Medulla oblongata (tissue), 1 donor: ENCODE data around the gene CIRBP.
A peak's percentile ranks its signal among the peaks of the same experiment; 100 is the strongest.

Experiments
- DNase-seq: peaks from one replicate; pipeline ENCODE4 v3.0.0-alpha.2; 2015; ENCODE audit errors: extremely low spot score

The CIRBP gene

GRCh38 chr19:1269065-1269477 lies at the start of gene CIRBP:
TSS of gene CIRBP (plus strand) at chr19:1269332. CDS start at chr19:1270934, 1,602 bp downstream.
- peak; percentile 99 for DNase-seq

DNA sequence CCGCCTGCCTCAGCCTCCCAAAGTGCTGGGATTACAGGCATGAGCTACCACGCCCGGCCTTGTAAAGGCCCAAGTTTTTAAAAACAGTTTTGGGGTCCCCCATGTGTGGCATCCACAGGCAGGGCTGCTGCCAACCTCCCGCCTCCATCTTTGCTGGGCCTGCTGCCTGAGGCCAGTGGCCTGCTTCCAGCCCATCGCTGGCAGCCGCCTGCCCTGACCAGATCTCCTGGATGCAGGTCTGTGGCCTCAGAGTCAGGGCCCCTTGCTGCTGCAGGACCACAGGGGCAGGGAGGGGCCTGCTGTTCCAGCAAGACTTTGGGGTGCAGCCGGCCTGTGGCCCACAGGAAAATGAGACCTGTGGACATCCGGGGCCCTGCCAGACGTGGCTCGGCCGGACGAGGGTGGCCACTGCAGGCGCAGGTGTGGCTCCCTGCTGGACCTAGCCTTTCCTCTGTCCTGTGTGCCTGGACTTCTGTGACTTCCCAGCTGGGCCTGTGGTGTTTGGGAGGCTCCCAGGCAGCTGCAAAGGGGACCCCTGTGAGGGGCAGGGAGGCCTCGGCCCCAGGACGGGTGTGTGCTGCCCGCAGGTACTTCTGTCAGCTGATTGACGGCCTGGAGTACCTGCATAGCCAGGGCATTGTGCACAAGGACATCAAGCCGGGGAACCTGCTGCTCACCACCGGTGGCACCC lies 49.2 kb upstream of the CIRBP start:
- no peak for DNase-seq

DNA sequence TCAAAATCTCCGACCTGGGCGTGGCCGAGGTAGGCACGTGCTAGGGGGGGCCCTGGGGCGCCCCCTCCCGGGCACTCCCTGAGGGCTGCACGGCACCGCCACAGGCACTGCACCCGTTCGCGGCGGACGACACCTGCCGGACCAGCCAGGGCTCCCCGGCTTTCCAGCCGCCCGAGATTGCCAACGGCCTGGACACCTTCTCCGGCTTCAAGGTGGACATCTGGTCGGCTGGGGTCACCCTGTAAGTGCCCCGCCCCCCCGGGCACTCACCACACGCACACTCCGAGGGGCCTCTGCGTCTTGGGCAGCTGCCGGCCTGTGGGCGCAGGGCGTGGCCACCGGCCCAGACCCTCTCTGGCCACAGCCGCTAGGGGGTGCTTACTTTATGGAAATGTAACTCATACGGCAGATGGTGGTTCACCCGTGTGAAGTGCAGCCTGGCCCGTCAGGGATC lies 48.6 kb upstream of the CIRBP start:
- DNase-seq: no peak

DNA sequence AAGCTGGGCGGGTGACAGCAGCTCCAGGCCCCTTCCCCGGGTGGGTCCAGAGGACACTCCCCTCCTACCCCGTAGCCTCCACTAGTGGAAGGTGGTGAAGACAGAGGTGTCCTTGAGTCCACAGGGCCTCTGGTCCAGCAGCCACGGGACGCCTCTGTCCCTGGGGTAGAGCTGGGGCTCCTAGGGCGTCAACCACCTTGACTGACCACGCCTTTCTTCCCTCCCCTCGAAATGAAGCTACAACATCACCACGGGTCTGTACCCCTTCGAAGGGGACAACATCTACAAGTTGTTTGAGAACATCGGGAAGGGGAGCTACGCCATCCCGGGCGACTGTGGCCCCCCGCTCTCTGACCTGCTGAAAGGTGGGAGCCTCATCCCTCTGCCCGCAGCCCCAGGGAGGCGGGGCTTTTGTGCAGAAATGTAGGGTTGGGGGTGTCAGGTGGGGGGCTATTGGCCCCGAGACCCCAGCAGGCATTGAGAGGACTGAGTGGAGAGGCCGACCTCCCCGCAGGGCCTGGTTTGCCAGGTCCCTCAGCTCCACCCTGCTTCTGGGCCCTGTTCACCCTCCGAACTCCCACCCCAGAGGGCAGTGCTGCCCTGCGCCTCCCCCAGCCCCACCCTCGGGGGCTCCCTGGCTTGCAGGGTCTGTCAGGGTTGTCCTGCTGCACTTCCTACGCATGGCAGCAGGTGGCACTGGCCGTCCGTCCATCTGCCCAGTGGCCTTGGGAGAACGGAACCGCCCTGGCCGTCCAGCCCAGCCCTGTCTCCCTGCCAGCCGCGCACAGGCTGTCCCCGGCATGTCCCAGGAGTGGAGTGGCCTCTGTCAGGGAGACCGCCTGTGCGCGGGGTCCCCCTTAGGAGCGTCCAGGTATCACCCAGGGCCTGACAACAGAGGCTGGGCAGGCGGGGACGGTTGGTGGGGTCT lies 47.9 kb upstream of the CIRBP start:
- peak; percentile 67 for DNase-seq

DNA sequence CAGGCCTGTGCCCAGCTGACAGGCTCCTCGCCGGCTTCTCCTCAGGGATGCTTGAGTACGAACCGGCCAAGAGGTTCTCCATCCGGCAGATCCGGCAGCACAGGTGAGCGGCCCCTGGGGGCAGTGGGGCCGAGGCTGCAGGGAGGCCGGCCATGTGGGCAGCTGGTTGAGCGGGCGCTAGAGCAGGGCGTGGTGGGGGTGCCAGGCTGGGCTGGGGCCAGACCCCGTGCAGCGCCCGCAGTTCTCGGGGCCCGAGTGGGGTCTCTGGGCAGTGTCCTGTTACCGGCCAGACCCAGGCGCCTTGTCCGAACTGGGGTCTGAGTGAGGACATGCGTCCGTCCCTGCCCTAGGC lies 47.3 kb upstream of the CIRBP start:
- DNase-seq: no peak

- no peak for DNase-seq
Observed at GRCh38 chr19:1222394-1222793, 46.7 kb upstream of the CIRBP start.

GRCh38 chr19:1223018-1223855 lies 45.9 kb upstream of the CIRBP start:
- DNase-seq: no peak

- DNase-seq: no peak
Observed at GRCh38 chr19:1224047-1224825, 44.9 kb upstream of the CIRBP start.

DNA sequence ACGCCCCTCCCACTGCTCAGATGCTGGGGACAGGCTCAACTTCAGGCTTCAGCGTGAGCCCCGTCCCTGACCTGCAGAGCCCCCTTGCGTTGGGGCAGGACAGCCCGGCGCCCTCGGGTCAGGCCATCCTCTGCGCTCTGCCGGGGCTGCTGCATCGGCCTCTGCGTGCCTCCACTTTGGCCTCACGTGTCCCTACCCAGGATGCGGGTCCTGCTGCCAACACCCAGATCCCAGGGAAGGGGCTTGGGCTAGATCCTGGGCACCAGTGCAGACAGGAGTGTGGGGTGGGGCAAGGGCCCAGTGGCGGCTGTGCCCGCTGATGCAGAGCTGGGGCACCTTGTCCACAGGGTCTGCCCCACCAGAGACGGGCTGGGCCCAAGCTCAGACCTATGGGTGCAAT lies 44.3 kb upstream of the CIRBP start:
- no peak for DNase-seq

- no peak for DNase-seq
Observed at GRCh38 chr19:1225440-1226226, 43.5 kb upstream of the CIRBP start.

DNA sequence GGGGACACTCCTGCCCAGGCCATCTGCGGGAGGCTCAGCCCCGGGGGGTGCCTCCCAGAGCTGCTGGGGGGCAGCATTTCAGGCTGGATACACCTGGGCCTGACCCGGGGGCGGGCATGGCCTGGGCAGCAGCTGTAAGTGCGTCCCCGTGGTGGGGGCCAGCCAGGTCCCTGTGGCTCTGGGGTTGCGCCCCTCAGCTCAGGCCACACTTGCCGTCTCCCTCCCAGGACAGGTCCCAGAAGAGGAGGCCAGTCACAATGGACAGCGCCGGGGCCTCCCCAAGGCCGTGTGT lies 43.0 kb upstream of the CIRBP start:
- no peak for DNase-seq

- DNase-seq: no peak
Observed at GRCh38 chr19:1226522-1227303, 42.4 kb upstream of the CIRBP start.

- DNase-seq: no peak
Observed at GRCh38 chr19:1227304-1228054, 41.7 kb upstream of the CIRBP start.

GRCh38 chr19:1228161-1228957 lies 40.8 kb upstream of the CIRBP start:
- no peak for DNase-seq

- no peak for DNase-seq
Observed at GRCh38 chr19:1229056-1229923, 39.8 kb upstream of the CIRBP start.

DNA sequence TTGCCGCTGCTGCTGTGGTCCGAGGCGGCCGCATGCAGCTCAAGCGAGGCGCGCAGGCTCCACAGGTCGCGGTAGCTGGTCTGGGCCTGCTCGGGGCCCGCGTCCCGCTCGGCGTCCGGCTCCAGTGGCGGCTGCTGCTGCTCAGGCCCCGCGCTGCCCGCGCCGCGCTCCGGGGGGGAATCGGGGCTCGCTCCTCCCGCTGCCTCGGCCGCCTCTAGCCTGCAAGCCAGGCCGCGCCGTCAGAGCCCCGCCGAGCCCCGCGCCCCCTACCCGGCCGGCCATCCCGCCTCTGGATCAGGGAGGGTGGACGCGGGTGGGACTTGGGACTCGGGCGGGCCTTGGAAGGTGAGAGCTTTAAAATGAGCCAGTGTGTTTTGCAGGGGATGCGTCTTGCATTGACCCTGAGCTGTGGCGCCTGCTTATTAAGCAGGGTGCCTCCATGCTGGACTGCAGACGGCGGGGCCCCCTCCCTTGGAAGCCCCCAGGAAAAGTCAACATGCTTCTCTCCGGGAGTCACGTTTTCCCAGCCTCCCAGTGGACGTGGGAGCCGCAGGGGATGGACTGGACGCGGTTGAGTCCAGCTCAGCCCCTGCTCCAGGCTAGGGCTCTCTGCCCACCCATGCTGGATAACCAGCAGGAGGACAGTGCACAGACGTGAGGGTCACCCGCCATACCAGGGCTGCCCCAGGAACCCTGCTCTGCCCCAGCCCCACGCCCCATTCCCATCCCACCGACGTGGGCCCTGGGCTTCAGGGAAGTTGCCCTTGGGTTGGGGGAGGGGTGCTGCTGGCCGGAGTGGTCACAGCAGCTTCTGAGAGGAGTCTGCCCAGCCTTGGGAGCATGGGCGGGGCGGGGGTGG lies 39.0 kb upstream of the CIRBP start:
- no peak for DNase-seq
